Peyer's patch (tissue), 4 donors: Measurements from ENCODE around the gene ENTPD3. TPM values are rescaled to one million over a fixed set of nuclear protein-coding genes. Genes with fewer than 3 reads are reported as not detected.

Experiments
- DNase-seq, 3 donors: peaks; one replicate each; pipeline ENCODE4 v3.0.0-alpha.2; 2017 to 2019
- H3K27ac ChIP-seq, 4 donors: fragments of 200-600 bp; sonication (generic); one replicate each; pipeline ENCODE4 v1.5.1; 2016 to 2019
- H3K27me3 ChIP-seq, 2 donors: fragments of 200-600 bp; sonication (generic); one replicate each; pipeline ENCODE4 v1.5.1; 2019
- H3K36me3 ChIP-seq, 3 donors: fragments of 200-600 bp; sonication (generic); one replicate each; pipeline ENCODE4 v1.5.1; 2016 to 2019
- H3K4me1 ChIP-seq, 4 donors: fragments of 200-600 bp; sonication (generic); one replicate each; pipeline ENCODE4 v1.5.1; 2016 to 2019
- H3K4me3 ChIP-seq, 4 donors: fragments of 200-600 bp; sonication (generic); 1 replicate in 3 of 4; 2 replicates in 1 of 4; pipeline ENCODE4 v1.5.1; 2016 to 2019; ENCODE audit warnings: mild to moderate bottlenecking in 1 of 4
- H3K9me3 ChIP-seq, 4 donors: fragments of 200-600 bp; sonication (generic); one replicate each; pipeline ENCODE4 v1.5.1; 2016 to 2019; ENCODE audit warnings: mild to moderate bottlenecking in 1 of 4
- CTCF ChIP-seq, 6 experiments: fragments of 450-650 bp in 4 of 6; fragments of 200-600 bp in 2 of 6; sonication (generic) in 1 of 6; IDR thresholded peaks; one replicate each; pipeline ENCODE4 v1.5.1; 2017 to 2019; ENCODE audit warnings: antibody characterized with exemption in 6 of 6, mild to moderate bottlenecking in 3 of 6, moderate library complexity in 1 of 6
- POLR2A ChIP-seq, 2 donors: fragments of 450-650 bp; IDR thresholded peaks; one replicate each; pipeline ENCODE4 v1.5.1; 2017; ENCODE audit warnings: antibody characterized with exemption in 2 of 2, mild to moderate bottlenecking in 2 of 2, moderate library complexity in 2 of 2
- total RNA-seq, 4 donors: library from RNA; depleted of rRNA; stranded (reverse); fragments of >200 nt; gene quantifications; one replicate each; pipeline ENCODE4 v1.1.0, GENCODE V29; 2016

ENTPD3 gene
- total RNA-seq, 4 donors from 2014 or later: 0.53 to 1.2 (median 0.67) TPM; not detected in 1

GRCh38 chr3:40355410-40355809 is 31.6 kb upstream of the ENTPD3 start:
- no peak for DNase-seq
- H3K27ac ChIP-seq: no peak overlapping the region
- TF ChIP-seq CTCF (IDR thresholded peaks at IDR 0.05) (no peak), POLR2A (IDR thresholded peaks at IDR 0.05) (no peak)

GRCh38 chr3:40358454-40358853 is 28.5 kb upstream of the ENTPD3 start:
- Histone ChIP-seq H3K9me3 (no peaks in the 10 kb centered on the region), H3K27me3 (no peaks in the 10 kb centered on the region)

More at GRCh38 chr3:40355410-40355809, 31.6 kb upstream of the ENTPD3 start:
- Histone ChIP-seq H3K27me3 (no peaks in the 10 kb centered on the region), H3K4me3 (no peak overlapping the region), H3K4me1 (no peaks in the 10 kb centered on the region), H3K36me3 (no peaks in the 10 kb centered on the region), H3K9me3 (peaks cover 0 to 3% (median 0%) of the 10 kb centered on the region in 4 donors)

GRCh38 chr3:40363674-40364073 is 23.3 kb upstream of the ENTPD3 start:
- no peak overlapping the region for H3K27ac ChIP-seq
- H3K36me3 ChIP-seq: no peaks in the 10 kb centered on the region
- no peak for TF ChIP-seq POLR2A (IDR thresholded peaks at IDR 0.05)
- no peak for TF ChIP-seq CTCF (IDR thresholded peaks at IDR 0.05)
- no peaks in the 10 kb centered on the region for H3K27me3 ChIP-seq
- no peak for DNase-seq
- H3K4me3 ChIP-seq: no peak overlapping the region
- H3K4me1 ChIP-seq: no peaks in the 10 kb centered on the region
- no peaks in the 10 kb centered on the region for H3K9me3 ChIP-seq

More at GRCh38 chr3:40358454-40358853, 28.5 kb upstream of the ENTPD3 start:
- TF ChIP-seq CTCF (IDR thresholded peaks at IDR 0.05) (no peak), POLR2A (IDR thresholded peaks at IDR 0.05) (no peak)
- H3K36me3 ChIP-seq: no peaks in the 10 kb centered on the region
- no peak overlapping the region for H3K27ac ChIP-seq
- DNase-seq: no peak
- no peaks in the 10 kb centered on the region for H3K4me1 ChIP-seq
- no peak overlapping the region for H3K4me3 ChIP-seq

GRCh38 chr3:40366203-40367162 is 20.5 kb upstream of the ENTPD3 start:
- DNase-seq: no peak
- H3K27ac ChIP-seq: no peak overlapping the region
- H3K36me3 ChIP-seq: no peaks in the 10 kb centered on the region
- no peak overlapping the region for H3K4me3 ChIP-seq
- H3K4me1 ChIP-seq: no peaks in the 10 kb centered on the region
- H3K9me3 ChIP-seq: no peaks in the 10 kb centered on the region
- no peaks in the 10 kb centered on the region for H3K27me3 ChIP-seq
- TF ChIP-seq CTCF (IDR thresholded peaks at IDR 0.05): no peak
- no peak for TF ChIP-seq POLR2A (IDR thresholded peaks at IDR 0.05)

- Histone ChIP-seq H3K9me3 (no peaks in the 10 kb centered on the region), H3K4me1 (no peaks in the 10 kb centered on the region), H3K4me3 (no peak overlapping the region), H3K36me3 (no peaks in the 10 kb centered on the region), H3K27me3 (no peaks in the 10 kb centered on the region), H3K27ac (no peak overlapping the region)
- no peak for DNase-seq
- TF ChIP-seq POLR2A (IDR thresholded peaks at IDR 0.05): no peak
- no peak for TF ChIP-seq CTCF (IDR thresholded peaks at IDR 0.05)
Measured at GRCh38 chr3:40369716-40370115, 17.3 kb upstream of the ENTPD3 start.
